H1 (cell line): ENCODE results near the gene CCDC91.

ENCODE experiments used
- EGR1 ChIP-seq: IDR thresholded peaks from 2 replicates; pipeline ENCODE4 v1.6.1; 2011; ENCODE audit warnings: low read depth, low read length, borderline replicate concordance
- HDAC2 ChIP-seq, 2 experiments: fragments of 300-600 bp in 1 of 2; sonication (generic) in 1 of 2; IDR thresholded peaks; 2 replicates each; pipeline ENCODE4 v1.6.1; 2011 to 2012; ENCODE audit warnings: low read depth in 2 of 2, low read length in 2 of 2, mild to moderate bottlenecking in 2 of 2, moderate library complexity in 2 of 2, borderline replicate concordance in 1 of 2, inconsistent platforms in 1 of 2
- JUN ChIP-seq: IDR thresholded peaks from 2 replicates; pipeline ENCODE4 v1.6.1; 2011; ENCODE audit warnings: low read depth, mild to moderate bottlenecking, improper control_type of control experiment, low read length
- MAFK ChIP-seq: IDR thresholded peaks from 2 replicates; pipeline ENCODE4 v1.6.1; 2012; ENCODE audit warnings: low read depth, mild to moderate bottlenecking, improper control_type of control experiment, low read length
- PHF8 ChIP-seq: fragments of 200-600 bp; sonication (generic); conservative IDR thresholded peaks from 2 replicates; pipeline ENCODE4 v1.7.1; 2012; ENCODE audit warnings: low read depth, mild to moderate bottlenecking, inconsistent platforms, low read length, moderate library complexity
- RFX5 ChIP-seq: IDR thresholded peaks from 2 replicates; pipeline ENCODE4 v1.6.1; 2011; ENCODE audit warnings: low read depth, low read length, improper control_type of control experiment, borderline replicate concordance
- RXRA ChIP-seq: IDR thresholded peaks from 2 replicates; pipeline ENCODE4 v1.6.1; 2011; ENCODE audit warnings: low read depth, mild to moderate bottlenecking, low read length, moderate library complexity; ENCODE audit not compliant: insufficient read depth
- SP2 ChIP-seq: IDR thresholded peaks from 2 replicates; pipeline ENCODE4 v1.6.1; 2012; ENCODE audit warnings: mild to moderate bottlenecking, low read length, inconsistent platforms
- TAF1 ChIP-seq: IDR thresholded peaks from 2 replicates; pipeline ENCODE4 v1.6.1; 2011; ENCODE audit warnings: mild to moderate bottlenecking, low read depth, low read length
- YY1 ChIP-seq: IDR thresholded peaks from 2 replicates; pipeline ENCODE4 v1.6.1; 2011; ENCODE audit warnings: low read depth, mild to moderate bottlenecking, low read length
- ZNF274 ChIP-seq: IDR thresholded peaks from 2 replicates; pipeline ENCODE4 v1.7.0; 2012; ENCODE audit warnings: low read length, borderline replicate concordance; ENCODE audit errors: extremely low read depth
- TF ChIP-seq, protein P1 (sequence below), 3 experiments: IDR thresholded peaks; 1 replicate in 2 of 3; 2 replicates in 1 of 3; pipeline versions ENCODE4 v1.5.1 to v1.6.1; 2011; ENCODE audit warnings: low read length in 3 of 3, mild to moderate bottlenecking in 3 of 3, inconsistent platforms in 2 of 3, low read depth in 1 of 3, moderate library complexity in 1 of 3; ENCODE audit not compliant: insufficient read depth in 1 of 3; ENCODE audit errors: control extremely low read depth in 1 of 3
- TF ChIP-seq, protein P2 (sequence below): IDR thresholded peaks from 2 replicates; pipeline ENCODE4 v1.6.1; 2012; ENCODE audit warnings: inconsistent platforms
- TF ChIP-seq, protein P3 (sequence below): IDR thresholded peaks from 2 replicates; pipeline ENCODE4 v1.6.1; 2011; ENCODE audit warnings: low read length, improper control_type of control experiment

DNA sequence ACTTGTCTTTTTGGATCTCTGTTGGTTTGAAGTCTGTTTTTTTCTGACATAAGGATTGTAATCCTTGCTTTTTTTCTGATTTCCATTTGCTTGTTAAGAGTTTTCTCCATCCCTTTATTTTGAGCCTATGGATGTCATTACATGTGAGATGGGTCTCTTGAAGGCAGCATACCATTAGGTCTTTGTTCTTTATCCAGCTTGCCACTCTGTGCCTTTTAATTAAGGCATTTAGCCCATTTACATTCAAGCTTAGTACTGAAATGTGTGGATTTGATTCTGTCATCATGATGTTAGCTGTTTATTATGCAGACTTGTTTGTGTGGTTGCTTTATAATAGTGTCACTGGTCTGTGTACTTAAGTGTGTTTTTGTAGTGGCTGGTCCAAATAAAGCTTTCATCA is 100.0 kb downstream of the CCDC91 start:
- TF ChIP-seq JUN (no peak), MAFK (no peak), TAF1 (no peak), RFX5 (no peak), HDAC2 (IDR thresholded peaks at IDR 0.05; ENCODE audit: borderline replicate concordance in 1 of 2, low read depth in 2 of 2, low read length in 2 of 2) (no peak), EGR1 (no peak), ZNF274 (no peak), YY1 (no peak), PHF8 (no peak), SP2 (no peak), RXRA (no peak)
- TF ChIP-seq, protein P1, sequence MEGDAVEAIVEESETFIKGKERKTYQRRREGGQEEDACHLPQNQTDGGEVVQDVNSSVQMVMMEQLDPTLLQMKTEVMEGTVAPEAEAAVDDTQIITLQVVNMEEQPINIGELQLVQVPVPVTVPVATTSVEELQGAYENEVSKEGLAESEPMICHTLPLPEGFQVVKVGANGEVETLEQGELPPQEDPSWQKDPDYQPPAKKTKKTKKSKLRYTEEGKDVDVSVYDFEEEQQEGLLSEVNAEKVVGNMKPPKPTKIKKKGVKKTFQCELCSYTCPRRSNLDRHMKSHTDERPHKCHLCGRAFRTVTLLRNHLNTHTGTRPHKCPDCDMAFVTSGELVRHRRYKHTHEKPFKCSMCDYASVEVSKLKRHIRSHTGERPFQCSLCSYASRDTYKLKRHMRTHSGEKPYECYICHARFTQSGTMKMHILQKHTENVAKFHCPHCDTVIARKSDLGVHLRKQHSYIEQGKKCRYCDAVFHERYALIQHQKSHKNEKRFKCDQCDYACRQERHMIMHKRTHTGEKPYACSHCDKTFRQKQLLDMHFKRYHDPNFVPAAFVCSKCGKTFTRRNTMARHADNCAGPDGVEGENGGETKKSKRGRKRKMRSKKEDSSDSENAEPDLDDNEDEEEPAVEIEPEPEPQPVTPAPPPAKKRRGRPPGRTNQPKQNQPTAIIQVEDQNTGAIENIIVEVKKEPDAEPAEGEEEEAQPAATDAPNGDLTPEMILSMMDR (IDR thresholded peaks at IDR 0.05; ENCODE audit: control extremely low read depth in 1 of 3, insufficient read depth in 1 of 3, low read depth in 1 of 3, low read length in 3 of 3): no peak
- TF ChIP-seq, protein P2, sequence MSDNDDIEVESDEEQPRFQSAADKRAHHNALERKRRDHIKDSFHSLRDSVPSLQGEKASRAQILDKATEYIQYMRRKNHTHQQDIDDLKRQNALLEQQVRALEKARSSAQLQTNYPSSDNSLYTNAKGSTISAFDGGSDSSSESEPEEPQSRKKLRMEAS: no peak
- TF ChIP-seq, protein P3, sequence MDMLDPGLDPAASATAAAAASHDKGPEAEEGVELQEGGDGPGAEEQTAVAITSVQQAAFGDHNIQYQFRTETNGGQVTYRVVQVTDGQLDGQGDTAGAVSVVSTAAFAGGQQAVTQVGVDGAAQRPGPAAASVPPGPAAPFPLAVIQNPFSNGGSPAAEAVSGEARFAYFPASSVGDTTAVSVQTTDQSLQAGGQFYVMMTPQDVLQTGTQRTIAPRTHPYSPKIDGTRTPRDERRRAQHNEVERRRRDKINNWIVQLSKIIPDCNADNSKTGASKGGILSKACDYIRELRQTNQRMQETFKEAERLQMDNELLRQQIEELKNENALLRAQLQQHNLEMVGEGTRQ: no peak
